Large intestine (tissue), 3 donors: ENCODE results near the gene NFXL1. TPM values are rescaled to one million over a fixed set of nuclear protein-coding genes. Genes with fewer than 3 reads are reported as not detected.
"Not testable (repeated sequence)": the region's sequence is repeated elsewhere in the genome, so short reads cannot be mapped to it uniquely, and the experiment has no call there.

Experiments used
- DNase-seq, 2 donors: peaks; one replicate each; pipeline versions ENCODE4 v3.0.0 to v3.0.0-alpha.2; 2013
- H3K27ac ChIP-seq: one replicate; pipeline ENCODE4 v1.5.1; 2013; ENCODE audit warnings: low read length
- H3K27me3 ChIP-seq: 2 replicates; pipeline ENCODE4 v1.6.1; 2013; ENCODE audit warnings: low read length; ENCODE audit not compliant: control insufficient read depth, insufficient read depth
- H3K36me3 ChIP-seq: 2 replicates; pipeline ENCODE4 v1.6.1; 2013; ENCODE audit warnings: low read length; ENCODE audit not compliant: control insufficient read depth, insufficient read depth
- H3K4me1 ChIP-seq: one replicate; pipeline ENCODE4 v1.6.1; 2013; ENCODE audit warnings: low read length; ENCODE audit not compliant: control insufficient read depth, insufficient read depth
- H3K4me3 ChIP-seq: one replicate; pipeline ENCODE4 v1.5.1; 2013; ENCODE audit warnings: low read length
- H3K9me3 ChIP-seq: one replicate; pipeline ENCODE4 v1.6.1; 2013; ENCODE audit warnings: mild to moderate bottlenecking, low read depth, low read length, moderate library complexity; ENCODE audit not compliant: control insufficient read depth
- WGBS: methylation state at CpG from one replicate; pipeline ENCODE4 v1.1.5; 2013; ENCODE audit warnings: low lambda C conversion rate; ENCODE audit not compliant: insufficient coverage; 5-methylcytosine and 5-hydroxymethylcytosine counted together
- polyA plus RNA-seq: library from polyadenylated mRNA; unstranded; fragments of 120-200 nt; gene quantifications from one replicate; pipeline ENCODE4 v1.2.1, GENCODE V29; 2013

Gene NFXL1
- polyA plus RNA-seq, 1 donor, result 15.0 TPM

DNA sequence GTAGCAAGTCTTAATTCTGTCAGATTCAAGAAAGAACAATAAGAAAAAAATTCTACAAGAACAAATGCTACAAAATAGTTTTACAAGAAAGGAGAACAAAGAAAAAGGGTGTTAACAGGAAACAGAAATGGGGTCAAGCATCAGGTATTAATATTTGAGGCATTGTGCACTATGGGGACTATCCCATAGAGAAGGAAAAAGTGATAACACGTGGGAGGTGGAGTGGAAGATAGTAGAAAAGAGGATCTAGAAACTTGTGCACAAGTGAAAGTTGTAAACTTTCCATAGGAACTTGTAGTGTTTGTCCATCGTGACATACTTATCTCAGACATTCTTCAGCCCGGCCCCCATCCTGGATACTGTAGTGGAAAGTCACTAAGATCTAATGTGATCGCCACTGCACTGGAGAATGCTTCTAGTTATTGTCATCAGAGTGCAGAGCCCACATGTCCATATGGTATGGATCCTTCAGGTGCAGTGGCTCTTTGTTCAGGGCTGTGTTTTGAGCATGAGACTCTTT is 15.4 kb upstream of the NFXL1 start:
- Histone ChIP-seq H3K4me1 (peaks cover 5% of the 10 kb centered on the region), H3K36me3 (no peaks in the 10 kb centered on the region), H3K27me3 (no peaks in the 10 kb centered on the region), H3K4me3 (no peak overlapping the region), H3K9me3 (no peaks in the 10 kb centered on the region), H3K27ac (no peak overlapping the region)
- WGBS, result 63% methylated on average over 2 of the region's 4 CpGs
- no peak for DNase-seq

DNA sequence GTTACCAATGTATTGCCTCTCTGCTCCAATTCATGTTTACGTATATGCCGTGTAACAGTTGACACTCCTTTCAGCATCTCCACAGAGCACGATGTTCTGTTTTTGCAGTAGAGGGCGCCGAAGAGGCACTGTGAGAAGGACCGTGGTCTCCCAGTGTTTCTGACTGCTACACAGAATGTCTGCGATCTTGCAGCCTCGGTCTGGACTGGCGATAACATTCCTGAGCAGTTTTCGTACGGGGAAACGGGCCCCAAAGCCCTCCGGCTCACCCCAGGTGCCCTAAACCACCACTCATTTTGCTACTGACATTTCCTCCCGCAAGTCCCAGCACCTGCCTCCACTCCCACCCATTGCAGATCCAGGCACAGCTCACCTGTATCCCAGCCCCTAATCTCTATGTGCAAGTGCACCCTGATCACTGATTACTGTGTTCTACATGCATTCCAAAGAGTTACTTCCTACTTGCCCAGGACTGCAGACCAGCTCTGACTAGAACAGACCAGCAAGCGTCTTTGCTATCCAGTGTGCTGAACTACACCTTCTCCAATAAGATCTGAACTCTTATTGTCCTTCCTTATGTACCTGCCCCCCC is 12.4 kb upstream of the NFXL1 start:
- Histone ChIP-seq H3K27ac (peak overlapping the region; percentile 24), H3K4me3 (peak overlapping the region; percentile 32), H3K9me3 (no peaks in the 10 kb centered on the region), H3K27me3 (no peaks in the 10 kb centered on the region), H3K36me3 (no peaks in the 10 kb centered on the region), H3K4me1 (peaks cover 5% of the 10 kb centered on the region)
- 20% methylated on average over 1 of the region's 15 CpGs for WGBS
- DNase-seq, result peak; percentile 61 to 83

DNA sequence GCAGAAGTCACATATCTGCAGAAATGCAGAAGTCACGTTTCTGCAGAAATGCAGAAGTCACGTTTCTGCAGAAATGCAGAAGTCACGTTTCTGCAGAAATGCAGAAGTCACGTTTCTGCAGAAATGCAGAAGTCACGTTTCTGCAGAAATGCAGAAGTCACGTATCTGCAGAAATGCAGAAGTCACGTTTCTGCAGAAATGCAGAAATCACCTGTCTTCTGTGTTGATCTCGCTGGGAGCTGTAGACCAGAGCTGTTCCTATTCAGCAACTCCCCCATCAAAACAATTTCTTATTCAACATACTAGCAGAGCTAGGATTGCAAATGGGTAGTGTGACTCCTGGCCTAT is 8.9 kb upstream of the NFXL1 start:
- H3K27ac ChIP-seq, H3K36me3 ChIP-seq, H3K27me3 ChIP-seq, H3K4me3 ChIP-seq, DNase-seq, H3K4me1 ChIP-seq, H3K9me3 ChIP-seq: not testable (repeated sequence)
- WGBS, result no CpG with 5 or more reads among the region's 8 CpGs

DNA sequence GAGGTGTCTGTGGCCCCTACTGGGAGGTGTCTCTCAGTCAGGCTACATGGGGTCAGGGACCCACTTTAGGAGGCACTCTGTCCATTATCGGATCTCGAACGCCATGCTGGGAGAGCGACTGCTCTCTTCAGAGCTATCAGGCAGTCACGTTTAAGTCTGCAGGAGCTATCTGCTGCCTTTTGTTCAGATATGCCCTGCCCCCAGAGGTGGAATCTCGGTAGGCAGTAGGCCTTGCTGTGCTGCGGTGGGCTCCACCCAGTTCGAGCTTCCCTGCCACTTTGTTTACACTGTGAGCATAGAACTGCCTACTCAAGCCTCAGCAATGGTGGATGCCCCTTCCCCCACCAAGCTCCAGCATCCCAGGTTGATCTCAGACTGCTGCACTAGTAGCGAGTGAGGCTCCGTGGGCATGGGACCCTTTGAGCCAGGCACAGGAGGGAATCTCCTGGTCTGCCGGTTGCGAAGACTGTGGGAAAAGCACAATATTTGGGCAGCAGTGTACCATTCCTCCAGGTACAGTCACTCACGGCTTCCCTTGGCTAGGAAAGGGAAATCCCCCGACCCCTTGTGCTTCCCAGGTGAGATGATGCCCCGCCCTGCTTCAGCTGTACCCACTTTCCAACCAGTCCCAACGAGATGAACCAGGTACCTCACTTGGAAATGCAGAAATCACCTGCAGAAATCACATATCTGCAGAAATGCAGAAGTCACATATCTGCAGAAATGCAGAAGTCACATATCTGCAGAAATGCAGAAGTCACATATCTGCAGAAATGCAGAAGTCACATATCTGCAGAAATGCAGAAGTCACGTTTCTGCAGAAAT is 8.3 kb upstream of the NFXL1 start:
- H3K9me3 ChIP-seq, H3K27ac ChIP-seq, H3K4me1 ChIP-seq, H3K27me3 ChIP-seq, DNase-seq, H3K36me3 ChIP-seq, H3K4me3 ChIP-seq: not testable (repeated sequence)
- WGBS, result no CpG with 5 or more reads among the region's 17 CpGs

DNA sequence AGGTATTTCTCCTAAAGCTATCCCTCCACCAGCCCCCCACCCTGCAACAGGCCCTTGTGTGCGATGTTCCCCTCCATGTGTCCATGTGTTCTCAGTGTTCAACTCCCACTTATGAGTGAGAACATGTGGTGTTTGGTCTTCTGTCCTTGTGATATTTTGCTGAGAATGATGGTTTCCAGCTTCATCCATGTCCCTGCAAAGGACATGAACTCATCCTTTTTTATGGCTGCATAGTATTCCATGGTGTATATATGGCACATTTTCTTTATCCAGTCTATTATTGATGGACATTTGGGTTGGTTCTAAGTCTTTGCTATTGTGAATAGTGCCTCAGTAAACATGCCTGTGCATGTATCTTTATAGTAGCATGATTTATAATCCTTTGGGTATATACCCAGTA is 2.8 kb upstream of the NFXL1 start:
- H3K36me3 ChIP-seq, H3K27me3 ChIP-seq, H3K9me3 ChIP-seq, H3K4me3 ChIP-seq, H3K27ac ChIP-seq, H3K4me1 ChIP-seq, DNase-seq: not testable (repeated sequence)
- no CpG with 5 or more reads among the region's 1 CpG for whole genome bisulfite sequencing

DNA sequence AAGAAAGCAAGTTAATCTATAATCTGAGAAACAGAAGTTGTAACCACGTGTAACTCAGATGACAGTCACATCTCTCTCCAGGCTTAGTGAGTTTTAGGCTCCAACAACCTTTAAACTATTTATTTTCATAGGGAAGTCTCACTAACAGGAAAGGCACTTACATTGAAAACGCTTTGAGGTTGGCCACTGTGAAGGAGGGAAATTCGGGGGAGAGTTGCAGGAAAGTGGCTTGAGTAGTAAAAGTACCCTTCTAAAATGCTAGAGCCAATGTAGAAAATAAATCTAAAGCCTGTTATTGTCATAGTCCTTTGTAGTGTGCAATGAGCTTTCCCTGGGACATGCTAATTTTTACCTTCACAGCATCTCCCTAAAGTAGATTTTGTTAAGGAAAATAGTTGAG is 995 bp upstream of the NFXL1 start:
- H3K27me3 ChIP-seq, result no peaks in the 10 kb centered on the region
- peaks cover 9% of the 10 kb centered on the region for H3K4me1 ChIP-seq
- 0% methylated on average over 1 of the region's 3 CpGs for WGBS
- no peaks in the 10 kb centered on the region for H3K9me3 ChIP-seq
- DNase-seq, result no peak
- H3K27ac ChIP-seq, result no peak overlapping the region
- no peak overlapping the region for H3K4me3 ChIP-seq
- peaks cover under 1% of the 10 kb centered on the region for H3K36me3 ChIP-seq

DNA sequence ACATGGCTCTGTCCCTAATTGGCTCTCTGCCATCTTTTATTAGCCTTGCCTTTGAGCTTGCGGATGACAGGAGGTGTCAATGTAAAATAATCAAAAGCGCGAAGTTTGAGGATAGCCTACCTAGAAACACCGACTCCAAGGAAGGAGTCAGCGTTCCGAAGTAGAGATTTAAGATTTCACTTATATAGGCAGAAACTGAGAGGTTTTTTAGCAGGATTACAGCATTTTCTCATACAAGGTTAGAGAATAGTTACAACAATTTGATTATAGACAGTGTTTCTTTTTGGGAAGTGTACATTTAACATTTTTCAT is 499 bp upstream of the NFXL1 start:
- WGBS, result 0% methylated on average over 1 of the region's 6 CpGs
- H3K27ac ChIP-seq, result no peak overlapping the region

DNA sequence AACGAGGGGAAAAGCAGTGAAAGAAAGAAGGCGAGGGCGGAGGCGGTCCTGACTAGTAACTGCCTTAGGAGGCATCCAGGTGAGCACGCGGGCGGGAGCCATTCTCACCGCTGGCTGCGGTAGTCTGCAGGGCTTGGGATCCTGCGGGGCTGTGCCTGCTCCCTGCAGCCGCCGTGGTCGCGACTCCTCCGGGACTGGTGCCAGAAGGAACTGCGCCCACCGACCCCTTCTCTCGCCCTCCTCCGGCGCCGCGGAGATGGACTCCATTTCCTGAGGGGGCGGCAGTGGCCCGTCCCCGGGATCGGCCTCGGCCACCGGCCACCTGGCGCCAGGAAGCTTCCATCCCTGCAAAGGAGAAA is 543 bp downstream of the NFXL1 start:
- no CpG with 5 or more reads among the region's 29 CpGs for WGBS

More for the DNA sequence above, 499 bp upstream of the NFXL1 start:
- peak overlapping the region; percentile 90 for H3K4me3 ChIP-seq
- no peaks in the 10 kb centered on the region for H3K27me3 ChIP-seq
- H3K9me3 ChIP-seq, result no peaks in the 10 kb centered on the region
- H3K36me3 ChIP-seq, result peaks cover 6% of the 10 kb centered on the region
- H3K4me1 ChIP-seq, result peaks cover 9% of the 10 kb centered on the region
- no peak for DNase-seq

DNA sequence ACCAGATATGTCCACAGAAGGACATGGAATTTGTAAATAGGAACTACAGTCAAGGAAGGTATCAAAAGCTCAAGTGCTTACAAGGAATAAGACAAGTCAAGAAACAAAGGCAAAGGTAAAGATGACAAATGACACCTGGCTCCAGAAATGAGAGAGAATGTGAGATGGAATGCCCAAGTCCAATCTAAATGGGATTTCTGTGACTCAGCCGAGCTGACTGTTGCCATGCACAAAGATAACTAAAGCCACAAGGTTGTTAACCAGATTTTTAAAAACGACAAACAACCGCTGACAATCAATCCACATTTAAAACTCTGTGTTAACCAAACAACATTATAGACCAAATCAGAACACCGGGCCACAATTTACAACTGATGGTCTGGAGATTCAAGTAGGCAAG is 1.1 kb downstream of the NFXL1 start:
- peaks cover 9% of the 10 kb centered on the region for H3K4me1 ChIP-seq
- no peaks in the 10 kb centered on the region for H3K9me3 ChIP-seq
- no peaks in the 10 kb centered on the region for H3K27me3 ChIP-seq
- DNase-seq, result peak; percentile 33 to 65
- H3K4me3 ChIP-seq, result peak overlapping the region; percentile 90
- H3K27ac ChIP-seq, result peak overlapping the region; percentile 91
- peaks cover 9% of the 10 kb centered on the region for H3K36me3 ChIP-seq
- no CpG with 5 or more reads among the region's 4 CpGs for WGBS

More for the DNA sequence above, 543 bp downstream of the NFXL1 start:
- H3K27ac ChIP-seq, result peak overlapping the region; percentile 91
- no peaks in the 10 kb centered on the region for H3K27me3 ChIP-seq
- H3K4me3 ChIP-seq, result peak overlapping the region; percentile 90
- DNase-seq, result peak in 1 of 2 donors; percentile 44
- H3K4me1 ChIP-seq, result peaks cover 9% of the 10 kb centered on the region
- H3K36me3 ChIP-seq, result peaks cover 8% of the 10 kb centered on the region
- no peaks in the 10 kb centered on the region for H3K9me3 ChIP-seq

DNA sequence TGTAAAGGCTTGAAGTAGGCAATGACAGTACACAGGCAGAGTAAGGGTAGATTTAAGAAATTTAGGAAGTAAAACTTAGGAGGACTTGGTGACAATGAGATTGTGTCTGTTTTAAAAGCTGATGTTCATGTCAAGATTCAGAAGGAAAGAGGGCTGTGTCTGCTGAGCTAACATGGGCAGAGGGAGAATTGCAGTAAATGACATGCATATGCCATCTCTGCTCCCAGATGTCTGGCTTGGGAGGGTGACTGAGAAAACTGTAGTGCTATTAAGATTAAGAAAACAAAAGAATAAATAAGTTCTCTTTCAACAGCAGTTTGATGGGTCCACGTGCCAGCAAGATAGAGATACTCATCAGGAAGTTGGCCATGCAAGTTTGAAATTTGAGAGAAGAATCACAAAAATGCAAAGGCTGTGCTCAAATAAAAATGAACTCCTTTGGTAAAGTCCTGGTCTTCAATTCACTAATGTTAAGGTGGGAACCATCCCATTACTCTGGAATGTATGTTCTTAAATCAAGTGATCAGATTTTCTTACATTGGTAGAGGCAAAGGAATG is 7.2 kb downstream of the NFXL1 start:
- Histone ChIP-seq H3K36me3 (peaks cover 40% of the 10 kb centered on the region), H3K27me3 (no peaks in the 10 kb centered on the region), H3K4me3 (no peak overlapping the region), H3K27ac (no peak overlapping the region), H3K9me3 (no peaks in the 10 kb centered on the region), H3K4me1 (no peaks in the 10 kb centered on the region)
- 0% methylated on average over 1 of the region's 1 CpG for whole genome bisulfite sequencing
- no peak for DNase-seq
